Activated CD4-positive, alpha-beta T cell treated with anti-CD3 and anti-CD28 coated beads, Interleukin-2, amount 10 ng/mL, durations not matched to agents 7 days and 5 days (primary cell): ENCODE data around the gene PARD3B. TPM values are rescaled to one million over a fixed set of nuclear protein-coding genes. Genes with fewer than 3 reads are reported as not detected.

Source experiments
- CTCF ChIA-PET: fragments of 350-600 bp; sonication (Branson Sonifier 250); formaldehyde crosslinking; loops from one replicate; lab custom pipeline; 2021; ENCODE audit warnings: antibody characterized with exemption; lab: Charles Lee
- POLR2A ChIA-PET: fragments of 350-600 bp; sonication (Branson Sonifier 250); formaldehyde crosslinking; loops from one replicate; lab custom pipeline; 2021; ENCODE audit warnings: antibody characterized with exemption; lab: Charles Lee
- DNase-seq: peaks from one replicate; pipeline ENCODE4 v3.0.0-alpha.2; 2020
- H3K27ac Mint-ChIP-seq: one replicate; pipeline ENCODE4 v1.8.0; 2021; ENCODE audit warnings: mild to moderate bottlenecking, moderate library complexity, mixed read lengths
- H3K27me3 Mint-ChIP-seq: one replicate; pipeline ENCODE4 v1.8.0; 2021; ENCODE audit warnings: mixed read lengths
- H3K36me3 Mint-ChIP-seq: one replicate; pipeline ENCODE4 v1.8.0; 2021; ENCODE audit warnings: low read depth, mixed read lengths
- H3K4me1 Mint-ChIP-seq: one replicate; pipeline ENCODE4 v1.8.0; 2021; ENCODE audit warnings: mixed read lengths
- H3K4me3 Mint-ChIP-seq: one replicate; pipeline ENCODE4 v1.8.0; 2021; ENCODE audit warnings: mild to moderate bottlenecking, moderate library complexity, mixed read lengths
- H3K9me3 Mint-ChIP-seq: one replicate; pipeline ENCODE4 v1.8.0; 2021; ENCODE audit warnings: mixed read lengths
- total RNA-seq, 2 experiments: library from RNA; stranded (reverse); gene quantifications; one replicate each; pipeline ENCODE4 v1.2.3, GENCODE V29; 2021

PARD3B gene
- total RNA-seq, 2 experiments from 2014 or later: 0.50 to 0.77 TPM

GRCh38 chr2:204611764-204612163 is 66.5 kb downstream of the PARD3B start:
- Mint-ChIP-seq H3K4me1 (no peaks in the 10 kb centered on the region), H3K27me3 (peaks cover 8% of the 10 kb centered on the region), H3K27ac (no peak overlapping the region), H3K9me3 (no peaks in the 10 kb centered on the region), H3K36me3 (no peaks in the 10 kb centered on the region), H3K4me3 (no peak overlapping the region)
- ChIA-PET POLR2A (no interaction called here), CTCF (no interaction called here)
- no peak for DNase-seq

GRCh38 chr2:204613635-204614034 is 68.4 kb downstream of the PARD3B start:
- Mint-ChIP-seq H3K4me3 (no peak overlapping the region), H3K36me3 (no peaks in the 10 kb centered on the region), H3K27ac (no peak overlapping the region), H3K9me3 (no peaks in the 10 kb centered on the region), H3K27me3 (peaks cover 8% of the 10 kb centered on the region), H3K4me1 (no peaks in the 10 kb centered on the region)
- POLR2A ChIA-PET: no interaction called here
- DNase-seq: no peak
- CTCF ChIA-PET: no interaction called here

GRCh38 chr2:204615456-204615855 is 70.2 kb downstream of the PARD3B start:
- H3K27ac Mint-ChIP-seq: no peak overlapping the region
- H3K36me3 Mint-ChIP-seq: no peaks in the 10 kb centered on the region
- POLR2A ChIA-PET: no interaction called here
- no peaks in the 10 kb centered on the region for H3K9me3 Mint-ChIP-seq
- H3K4me3 Mint-ChIP-seq: no peak overlapping the region
- H3K4me1 Mint-ChIP-seq: no peaks in the 10 kb centered on the region
- H3K27me3 Mint-ChIP-seq: peaks cover 8% of the 10 kb centered on the region
- CTCF ChIA-PET: no interaction called here
- DNase-seq: no peak

- no peak overlapping the region for H3K27ac Mint-ChIP-seq
- H3K9me3 Mint-ChIP-seq: no peaks in the 10 kb centered on the region
- no peaks in the 10 kb centered on the region for H3K36me3 Mint-ChIP-seq
Observed at GRCh38 chr2:204625135-204625534, 79.9 kb downstream of the PARD3B start.

GRCh38 chr2:204628926-204629712 is 83.8 kb downstream of the PARD3B start:
- Mint-ChIP-seq H3K27ac (no peak overlapping the region), H3K9me3 (no peaks in the 10 kb centered on the region), H3K4me3 (no peak overlapping the region), H3K4me1 (no peaks in the 10 kb centered on the region), H3K36me3 (no peaks in the 10 kb centered on the region), H3K27me3 (peaks cover 18% of the 10 kb centered on the region)
- DNase-seq: no peak
- POLR2A ChIA-PET: interaction anchor here (0.6 kb wide), 1 partner anchor 85 kb away, joined by 3 read pairs; no protein-coding TSS in a partner anchor
- CTCF ChIA-PET: no interaction called here

More at GRCh38 chr2:204625135-204625534, 79.9 kb downstream of the PARD3B start:
- peaks cover 27% of the 10 kb centered on the region for H3K27me3 Mint-ChIP-seq
- ChIA-PET CTCF (interaction anchor here (1.1 kb wide), 1 partner anchor 17 kb away, joined by 3 read pairs; no protein-coding TSS in a partner anchor), POLR2A (no interaction called here)
- no peak overlapping the region for H3K4me3 Mint-ChIP-seq
- no peaks in the 10 kb centered on the region for H3K4me1 Mint-ChIP-seq
- no peak for DNase-seq

GRCh38 chr2:204632410-204632809 is 87.1 kb downstream of the PARD3B start:
- ChIA-PET CTCF (no interaction called here), POLR2A (no interaction called here)
- peaks cover 11% of the 10 kb centered on the region for H3K27me3 Mint-ChIP-seq
- no peak overlapping the region for H3K27ac Mint-ChIP-seq
- no peak for DNase-seq
- H3K4me3 Mint-ChIP-seq: no peak overlapping the region
- H3K9me3 Mint-ChIP-seq: no peaks in the 10 kb centered on the region
- H3K36me3 Mint-ChIP-seq: no peaks in the 10 kb centered on the region
- no peaks in the 10 kb centered on the region for H3K4me1 Mint-ChIP-seq

GRCh38 chr2:204634564-204634963 is 89.3 kb downstream of the PARD3B start:
- H3K27ac Mint-ChIP-seq: no peak overlapping the region
- H3K4me1 Mint-ChIP-seq: no peaks in the 10 kb centered on the region
- POLR2A ChIA-PET: no interaction called here
- no peaks in the 10 kb centered on the region for H3K9me3 Mint-ChIP-seq
- H3K36me3 Mint-ChIP-seq: no peaks in the 10 kb centered on the region
- H3K4me3 Mint-ChIP-seq: no peak overlapping the region
- no peak for DNase-seq
- peaks cover 7% of the 10 kb centered on the region for H3K27me3 Mint-ChIP-seq
- CTCF ChIA-PET: no interaction called here

- Mint-ChIP-seq H3K27me3 (peaks cover 5% of the 10 kb centered on the region), H3K36me3 (no peaks in the 10 kb centered on the region), H3K4me3 (no peak overlapping the region), H3K27ac (no peak overlapping the region), H3K4me1 (no peaks in the 10 kb centered on the region), H3K9me3 (no peaks in the 10 kb centered on the region)
- ChIA-PET POLR2A (no interaction called here), CTCF (no interaction called here)
- DNase-seq: no peak
Observed at GRCh38 chr2:204635478-204635877, 90.2 kb downstream of the PARD3B start.

GRCh38 chr2:204638471-204639194 is 93.4 kb downstream of the PARD3B start:
- POLR2A ChIA-PET: no interaction called here
- CTCF ChIA-PET: no interaction called here
- no peak overlapping the region for H3K4me3 Mint-ChIP-seq

GRCh38 chr2:204643326-204643725 is 98.1 kb downstream of the PARD3B start:
- H3K4me3 Mint-ChIP-seq: no peak overlapping the region
- H3K36me3 Mint-ChIP-seq: no peaks in the 10 kb centered on the region
- DNase-seq: no peak
- H3K9me3 Mint-ChIP-seq: no peaks in the 10 kb centered on the region
- H3K4me1 Mint-ChIP-seq: no peaks in the 10 kb centered on the region
- ChIA-PET CTCF (no interaction called here), POLR2A (interaction anchor here (0.6 kb wide), 1 partner anchor 380 kb away, joined by 5 read pairs; no protein-coding TSS in a partner anchor)
- no peak overlapping the region for H3K27ac Mint-ChIP-seq
- no peaks in the 10 kb centered on the region for H3K27me3 Mint-ChIP-seq

More at GRCh38 chr2:204638471-204639194, 93.4 kb downstream of the PARD3B start:
- no peak for DNase-seq
- Mint-ChIP-seq H3K27me3 (peaks cover 1% of the 10 kb centered on the region), H3K27ac (no peak overlapping the region), H3K4me1 (no peaks in the 10 kb centered on the region), H3K36me3 (no peaks in the 10 kb centered on the region), H3K9me3 (no peaks in the 10 kb centered on the region)

GRCh38 chr2:204645018-204645773 is 99.9 kb downstream of the PARD3B start:
- no peaks in the 10 kb centered on the region for H3K36me3 Mint-ChIP-seq
- no peaks in the 10 kb centered on the region for H3K27me3 Mint-ChIP-seq
- ChIA-PET CTCF (no interaction called here), POLR2A (no interaction called here)
- H3K9me3 Mint-ChIP-seq: no peaks in the 10 kb centered on the region
- no peak overlapping the region for H3K4me3 Mint-ChIP-seq
- no peak for DNase-seq
- H3K4me1 Mint-ChIP-seq: no peaks in the 10 kb centered on the region
- no peak overlapping the region for H3K27ac Mint-ChIP-seq

- H3K36me3 Mint-ChIP-seq: no peaks in the 10 kb centered on the region
- no peak overlapping the region for H3K27ac Mint-ChIP-seq
- no peak for DNase-seq
- H3K27me3 Mint-ChIP-seq: no peaks in the 10 kb centered on the region
- POLR2A ChIA-PET: no interaction called here
- peaks cover 3% of the 10 kb centered on the region for H3K9me3 Mint-ChIP-seq
- H3K4me3 Mint-ChIP-seq: no peak overlapping the region
- CTCF ChIA-PET: no interaction called here
- H3K4me1 Mint-ChIP-seq: no peaks in the 10 kb centered on the region
Observed at GRCh38 chr2:204647626-204648025, 102.4 kb downstream of the PARD3B start.

GRCh38 chr2:204650611-204651010 is 105.3 kb downstream of the PARD3B start:
- no peak overlapping the region for H3K27ac Mint-ChIP-seq
- DNase-seq: no peak
- peaks cover 3% of the 10 kb centered on the region for H3K9me3 Mint-ChIP-seq
- POLR2A ChIA-PET: no interaction called here
- H3K27me3 Mint-ChIP-seq: peaks cover 2% of the 10 kb centered on the region
- H3K36me3 Mint-ChIP-seq: no peaks in the 10 kb centered on the region
- no peak overlapping the region for H3K4me3 Mint-ChIP-seq
- CTCF ChIA-PET: no interaction called here
- no peaks in the 10 kb centered on the region for H3K4me1 Mint-ChIP-seq
